Activated T-helper 9 cell treated with anti-CD3 and anti-CD28 coated beads, Interleukin-2, amount 50 U/mL, for 16 hours (primary cell): ENCODE measurements around the gene TBC1D1.
"Not testable (repeated sequence)": the region's sequence is repeated elsewhere in the genome, so short reads cannot be mapped to it uniquely, and the experiment has no call there.

ENCODE experiments used
- DNase-seq: peaks from one replicate; pipeline ENCODE4 v3.0.0-alpha.2; 2020; ENCODE audit warnings: low read depth

The TBC1D1 gene

DNA sequence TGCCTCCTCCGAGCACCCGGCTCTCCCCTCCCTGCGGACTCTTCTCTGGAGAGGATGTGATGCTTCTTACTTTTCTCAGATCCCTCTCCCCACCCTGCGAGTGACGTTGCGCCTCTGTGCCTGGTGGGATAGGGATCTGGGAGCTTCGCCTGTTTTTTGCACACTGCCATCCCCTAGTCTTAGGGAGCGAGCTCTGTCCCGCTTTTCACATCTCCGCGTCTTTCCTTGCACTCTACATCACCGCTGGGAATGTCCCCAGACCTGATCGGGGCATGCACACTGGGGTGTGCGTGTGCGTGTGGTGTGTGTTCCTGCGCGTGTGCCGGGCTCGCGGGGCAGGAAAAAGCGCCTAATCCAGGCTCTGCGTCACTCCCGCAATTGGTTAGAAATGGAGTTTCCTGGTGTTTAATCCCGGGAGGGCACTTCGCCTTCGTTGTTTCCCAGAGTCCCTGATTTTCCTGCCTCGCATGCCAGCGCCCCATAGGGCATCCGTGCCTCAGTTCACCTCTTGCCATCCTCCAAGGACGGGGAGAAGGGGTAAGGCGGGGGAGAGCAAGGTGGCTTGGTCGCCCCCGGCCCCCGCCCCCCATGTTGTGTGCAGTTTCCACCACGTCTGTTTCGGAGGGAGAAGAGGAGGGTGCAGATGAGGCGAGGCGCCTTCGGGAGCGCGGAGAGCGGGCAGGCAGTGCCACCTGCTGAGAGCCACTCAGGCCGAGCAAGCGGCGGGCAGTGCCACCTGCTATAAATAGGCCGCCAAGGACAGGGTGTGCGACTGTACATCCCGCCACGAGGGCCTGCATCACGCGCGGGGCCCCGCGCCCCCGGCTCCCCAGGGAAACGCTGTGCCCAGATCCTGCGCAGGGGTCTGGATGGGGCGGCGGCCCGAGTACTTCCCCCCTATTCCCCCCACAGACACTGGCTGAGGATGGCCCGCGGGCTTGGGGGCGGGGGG, 759 bp upstream of the TBC1D1 start:
- peak; percentile 3 for DNase-seq

DNA sequence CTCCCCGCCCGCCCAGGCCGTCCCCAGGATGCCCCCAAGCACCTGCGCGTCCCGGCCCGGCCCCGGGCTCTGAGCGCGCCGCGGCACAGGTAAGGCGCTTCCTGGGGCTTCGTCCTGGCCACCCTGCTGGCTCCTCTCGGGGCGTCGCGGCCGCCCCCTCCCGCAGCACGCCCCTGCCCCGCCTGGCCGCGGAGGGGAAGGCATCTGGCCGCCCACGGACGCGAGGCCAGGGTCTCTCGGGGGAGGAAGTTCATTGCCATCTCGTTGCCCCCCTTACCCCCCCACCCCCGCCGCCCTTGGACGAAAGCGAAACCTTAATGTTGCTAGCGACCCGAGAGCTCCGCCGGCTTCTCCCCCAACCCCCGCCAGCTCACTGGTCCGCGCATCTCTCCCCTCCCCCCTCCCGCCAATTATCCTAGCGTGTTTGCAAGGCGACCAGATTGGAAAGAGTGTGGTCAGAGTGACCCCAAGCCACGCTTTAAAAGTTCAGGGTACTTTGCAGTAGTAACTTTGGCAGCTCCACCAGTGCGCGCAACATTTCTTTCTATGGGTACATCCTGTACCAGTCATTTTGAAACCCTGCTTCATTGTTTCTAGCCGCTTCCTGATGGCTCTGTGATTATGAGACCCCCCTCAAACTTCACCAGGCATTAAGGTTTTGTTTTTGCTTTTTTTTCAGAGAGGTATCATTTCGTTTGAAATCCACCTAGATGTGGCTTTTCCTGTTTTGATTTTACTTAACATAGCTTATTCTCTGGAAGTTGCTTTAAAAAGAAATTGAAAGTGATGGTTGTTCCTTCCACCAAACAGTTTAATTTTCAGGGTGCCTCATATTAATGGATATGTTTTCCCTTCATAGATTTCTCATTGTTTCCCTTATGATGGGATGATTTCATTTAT, 626 bp downstream of the TBC1D1 start:
- DNase-seq = peak; percentile 46

DNA sequence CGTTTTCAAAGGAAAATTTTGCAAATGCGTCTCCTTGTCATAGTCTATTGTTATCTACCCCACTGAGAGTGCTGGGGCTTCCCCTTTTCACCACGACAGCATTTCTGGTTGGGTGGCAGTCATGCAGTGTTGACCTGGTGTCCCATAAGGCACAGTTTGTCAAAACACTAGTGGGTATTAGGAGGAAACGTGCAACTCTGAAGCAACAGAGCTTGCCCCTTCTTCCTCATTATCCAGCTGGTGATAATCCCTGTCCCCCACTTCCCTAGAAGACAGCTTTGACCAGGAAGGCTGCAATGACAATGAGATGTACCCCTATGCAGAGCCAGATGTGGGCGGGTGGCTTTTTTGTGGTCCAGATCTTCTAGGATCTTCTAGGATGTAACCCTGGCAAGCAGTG, 1.8 kb downstream of the TBC1D1 start:
- DNase-seq = peak; percentile 28

DNA sequence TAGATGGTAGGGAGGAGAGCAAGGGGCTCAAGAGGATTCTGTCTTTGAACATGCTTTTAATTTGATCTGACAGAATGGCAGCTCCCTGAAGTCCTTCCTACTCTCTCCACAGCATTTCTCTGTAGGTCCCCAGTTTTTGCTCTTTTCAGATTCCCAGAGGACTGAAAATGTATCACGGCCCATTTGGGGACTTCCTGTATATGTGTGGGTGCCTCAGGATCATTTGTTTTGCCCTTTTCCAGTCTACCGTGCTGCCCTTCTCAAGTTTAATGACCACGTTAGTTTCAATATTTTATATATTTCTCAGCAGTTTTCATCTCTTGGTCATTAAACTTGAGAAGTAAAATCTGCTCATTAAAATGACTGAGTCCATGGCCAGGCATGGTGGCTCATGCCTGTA, 2.3 kb downstream of the TBC1D1 start:
- no peak for DNase-seq

DNA sequence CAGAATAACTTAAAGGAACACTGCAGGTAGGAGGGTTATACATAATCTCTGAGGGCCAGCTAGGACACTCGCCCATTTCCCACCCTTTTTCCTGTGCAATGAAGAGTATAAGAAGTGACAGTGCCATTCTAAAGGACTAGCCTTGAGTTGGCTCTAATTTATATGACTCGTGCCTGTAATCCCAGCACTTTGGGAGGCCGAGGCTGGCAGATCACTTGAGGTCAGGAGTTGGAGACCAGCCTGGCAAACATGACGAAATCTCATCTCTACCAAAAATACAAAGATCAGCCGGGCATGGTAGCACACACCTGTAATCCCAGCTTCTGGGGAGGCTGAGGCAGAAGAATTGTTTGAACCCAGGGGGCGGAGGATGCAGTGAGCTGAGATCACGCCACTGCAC, 4.4 kb downstream of the TBC1D1 start:
- DNase-seq = no peak

DNA sequence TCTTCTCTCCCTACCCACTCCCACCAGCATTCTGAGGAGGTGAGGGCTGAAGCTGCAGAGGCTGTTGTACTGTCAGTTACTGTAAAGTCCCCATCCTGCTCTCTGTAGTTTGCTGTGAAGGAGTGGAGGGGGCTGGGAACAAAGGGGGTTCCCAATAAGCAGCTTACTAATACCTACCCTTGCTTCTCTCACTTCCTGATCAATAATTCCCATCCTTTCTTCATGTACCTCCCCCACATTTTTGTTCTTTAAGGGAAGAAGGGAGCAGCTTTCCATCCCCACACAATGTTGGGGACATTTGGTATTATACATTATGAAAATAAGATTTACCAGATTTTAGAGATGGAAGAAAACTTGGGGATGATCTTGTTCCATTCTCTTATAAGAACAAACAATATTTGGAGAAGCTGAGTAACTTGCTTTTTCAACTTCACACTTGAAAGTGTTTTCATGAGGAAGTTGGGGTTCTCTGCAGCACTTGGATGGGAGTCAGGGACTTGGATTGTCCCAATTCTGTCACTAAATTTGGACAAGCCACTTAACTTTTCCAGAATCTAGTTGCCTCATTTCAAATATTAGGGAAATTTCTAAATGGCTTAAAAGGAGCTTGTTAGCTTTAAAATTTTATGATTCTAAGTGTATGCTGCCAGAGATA, 5.4 kb downstream of the TBC1D1 start:
- DNase-seq = no peak

DNA sequence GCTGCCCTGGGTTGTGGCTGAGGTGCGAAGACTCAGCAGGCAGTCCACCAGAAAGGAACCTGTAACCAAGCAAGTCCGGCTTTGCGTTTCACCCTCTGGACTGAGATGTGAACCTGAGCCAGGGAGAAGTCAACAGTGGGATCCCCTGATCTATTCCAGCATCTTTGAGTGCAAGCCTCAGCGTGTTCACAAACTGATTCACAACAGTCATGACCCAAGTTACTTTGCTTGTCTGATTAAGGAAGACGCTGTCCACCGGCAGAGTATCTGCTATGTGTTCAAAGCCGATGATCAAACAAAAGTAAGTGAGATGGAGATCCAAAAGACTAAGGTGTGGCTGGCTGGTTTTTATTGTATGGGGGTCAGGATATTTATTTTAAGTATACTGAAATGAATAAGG, 11.3 kb downstream of the TBC1D1 start:
- DNase-seq = no peak

DNA sequence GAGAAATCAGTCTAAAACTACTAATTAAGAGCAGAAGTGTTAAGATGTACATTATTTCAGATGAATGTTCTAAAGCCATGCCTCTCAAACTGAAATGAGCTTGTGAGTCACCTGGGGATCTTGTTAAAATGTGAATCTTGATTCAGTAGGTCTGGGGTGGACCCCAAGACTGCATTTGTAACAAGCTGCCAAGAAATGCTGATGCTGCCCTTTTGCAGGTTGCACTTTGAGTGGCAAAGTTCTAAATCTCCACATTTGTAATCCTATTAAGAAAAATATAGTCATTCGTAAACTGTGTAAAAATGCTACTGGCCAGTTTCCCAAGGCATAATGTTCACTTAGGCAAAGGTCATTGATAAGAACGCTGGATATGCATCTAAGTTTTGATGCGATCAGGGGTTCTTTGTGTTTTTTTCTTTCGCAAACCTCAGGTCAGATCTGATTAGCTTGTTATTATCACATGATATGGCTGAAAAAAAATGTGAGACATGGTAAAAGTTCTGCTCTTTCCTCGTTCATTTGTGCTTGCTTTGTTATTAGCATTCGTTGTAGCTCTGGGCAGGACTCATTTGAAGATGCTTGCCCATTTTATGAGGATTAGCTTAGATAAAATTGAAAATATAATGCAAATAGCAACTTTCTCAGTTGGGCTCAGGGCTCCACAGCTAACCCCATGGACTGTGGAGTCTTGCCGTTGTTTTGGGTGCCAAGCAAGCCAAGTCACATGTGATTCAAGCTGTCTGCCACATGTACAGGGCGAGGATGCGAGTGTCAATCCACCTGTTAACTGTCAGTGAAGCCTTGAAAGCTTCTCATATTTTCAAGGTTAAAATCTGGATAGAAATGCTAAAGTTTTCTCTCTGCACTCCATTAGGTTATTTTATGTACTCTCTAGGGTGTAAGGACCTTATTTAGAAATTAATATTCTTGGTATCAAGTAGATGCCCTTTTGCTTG, 12.1 kb downstream of the TBC1D1 start:
- no peak for DNase-seq

DNA sequence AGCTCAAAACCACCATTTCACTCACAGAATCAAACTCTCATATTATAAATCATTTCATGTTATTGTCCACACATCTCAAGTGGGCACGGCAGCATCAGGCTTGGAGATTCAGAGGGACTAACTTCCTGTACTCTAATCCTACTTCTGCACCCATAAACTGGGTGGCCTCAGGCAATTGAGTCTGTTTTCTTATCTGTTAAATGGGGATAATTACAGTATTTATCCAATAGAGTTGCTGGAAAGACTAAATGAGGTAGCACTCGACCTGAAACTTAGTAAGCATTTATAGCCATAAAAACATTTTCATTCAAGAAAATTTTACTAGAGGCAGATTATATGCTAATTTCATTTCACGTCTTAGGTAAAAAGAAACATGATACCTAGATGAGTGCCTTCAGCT, 13.0 kb downstream of the TBC1D1 start:
- DNase-seq = no peak

DNA sequence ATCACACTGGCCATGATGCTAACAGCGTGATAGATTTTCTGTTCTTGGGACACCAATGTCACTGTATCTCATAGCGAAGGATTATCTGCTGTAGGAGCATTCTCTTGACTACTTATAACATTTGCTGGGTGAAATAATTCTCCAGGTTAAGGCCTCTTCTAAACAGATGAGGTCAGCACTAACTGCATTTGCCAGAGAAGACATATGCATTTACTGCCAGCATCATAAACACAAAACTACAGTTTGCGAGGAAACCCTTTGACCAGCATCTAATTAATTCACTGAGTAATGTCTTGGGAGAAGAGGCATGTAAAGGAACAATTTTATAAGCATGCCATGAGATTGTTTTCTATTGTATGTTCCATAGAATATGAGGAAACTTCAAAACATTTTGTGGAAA, 13.9 kb downstream of the TBC1D1 start:
- DNase-seq = no peak

DNA sequence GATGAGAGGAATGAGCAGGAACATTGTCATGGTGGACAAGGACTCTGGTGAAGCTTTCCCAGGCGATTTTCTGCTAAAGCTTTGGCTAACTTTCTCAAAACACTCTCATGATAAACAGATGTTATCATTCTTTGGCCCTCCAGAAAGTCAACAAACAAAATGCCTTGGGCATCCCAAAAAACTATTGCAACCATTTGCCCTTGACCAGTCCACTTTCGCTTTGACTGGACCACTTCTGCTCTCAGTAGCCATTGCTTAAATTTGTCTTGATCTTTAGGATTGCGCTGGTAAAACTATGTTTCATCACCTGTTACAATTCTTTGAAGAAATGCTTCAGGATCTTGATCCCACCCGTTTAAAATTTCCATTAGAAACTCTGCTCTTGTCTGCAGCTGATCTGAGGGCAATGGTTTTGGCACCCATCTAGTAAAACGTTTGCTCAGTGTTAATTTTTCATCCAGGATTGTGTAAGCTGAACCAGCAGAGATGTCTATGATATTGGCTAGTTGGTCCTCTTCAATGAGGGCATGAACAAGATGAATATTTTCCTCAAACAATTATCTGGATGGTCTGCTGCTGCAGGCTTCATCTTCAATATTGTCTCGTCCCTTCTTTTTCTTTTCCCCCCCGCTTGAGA, 14.8 kb downstream of the TBC1D1 start:
- DNase-seq = no peak

DNA sequence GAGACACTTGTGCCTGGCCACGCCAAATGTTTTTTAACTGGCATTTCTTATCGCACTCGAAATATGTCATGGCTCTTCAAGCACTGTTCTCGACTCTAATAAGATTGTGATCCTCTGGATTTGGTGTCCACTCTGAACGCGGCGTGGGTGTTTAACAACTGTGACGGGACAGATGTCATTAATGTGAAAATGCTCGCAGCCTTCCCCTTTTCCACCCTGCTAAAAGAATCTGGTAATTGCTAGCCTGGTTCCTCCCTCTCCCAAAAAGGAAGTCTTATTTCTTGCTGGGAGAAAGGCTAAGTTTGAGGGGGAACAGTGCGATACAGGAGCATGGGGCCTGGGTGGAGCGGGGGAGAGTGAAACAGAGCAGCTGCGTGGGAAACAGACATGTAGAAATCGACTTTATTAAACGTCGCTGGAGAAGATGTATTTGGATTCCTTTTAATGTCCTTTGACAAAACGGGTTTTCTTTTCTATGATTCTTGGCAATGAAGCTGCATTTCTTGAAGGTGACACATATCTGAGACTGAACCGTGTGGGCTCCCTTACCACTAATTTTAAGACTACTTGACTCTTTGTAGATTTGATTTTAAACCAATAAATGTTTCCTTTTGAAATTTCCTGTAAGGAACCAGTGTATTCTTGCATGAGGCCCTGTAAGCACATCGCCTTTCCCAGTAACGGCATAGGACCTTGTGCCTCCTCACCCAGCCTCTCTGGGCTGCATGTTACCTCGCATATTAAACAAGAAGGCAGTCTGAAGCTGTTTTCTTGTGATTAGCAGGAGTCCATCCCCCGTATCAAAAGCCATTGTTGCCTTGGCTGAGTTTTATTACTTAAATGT, 17.8 kb downstream of the TBC1D1 start:
- DNase-seq = no peak

DNA sequence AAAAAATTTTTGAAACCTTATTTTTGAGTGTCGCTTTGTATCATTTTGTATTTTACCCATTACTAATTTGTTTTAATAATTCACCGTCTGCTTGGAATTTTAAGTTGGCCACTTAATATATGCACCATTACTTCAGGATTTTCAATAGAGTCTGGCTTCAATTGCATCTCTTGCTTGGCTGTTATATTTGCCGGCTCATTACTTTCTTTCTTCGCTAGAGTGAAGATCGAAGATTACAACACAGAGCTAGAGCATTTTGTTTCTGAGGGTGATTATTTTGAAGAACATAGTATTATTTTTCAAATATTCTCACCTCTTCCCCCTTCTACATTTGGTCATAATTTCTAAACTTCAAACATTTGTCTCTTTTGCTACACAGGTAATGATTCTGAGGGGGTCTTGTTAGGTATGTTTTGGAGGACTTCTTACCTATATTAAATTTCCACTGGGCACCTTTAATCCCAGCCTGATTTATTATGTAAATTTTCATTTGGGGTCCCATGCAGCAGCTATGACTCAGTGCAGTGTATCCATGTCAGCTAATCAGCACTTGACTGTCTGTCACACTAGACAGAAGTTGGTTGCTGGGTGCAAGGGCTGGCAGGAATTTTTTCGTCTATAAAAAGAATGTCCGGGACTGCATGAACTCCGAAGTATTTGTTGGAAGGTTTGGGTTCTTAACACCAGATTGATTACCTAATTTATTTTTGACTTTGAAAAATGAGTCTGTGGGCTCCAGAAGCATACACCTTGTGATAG, 18.6 kb downstream of the TBC1D1 start:
- no peak for DNase-seq

DNA sequence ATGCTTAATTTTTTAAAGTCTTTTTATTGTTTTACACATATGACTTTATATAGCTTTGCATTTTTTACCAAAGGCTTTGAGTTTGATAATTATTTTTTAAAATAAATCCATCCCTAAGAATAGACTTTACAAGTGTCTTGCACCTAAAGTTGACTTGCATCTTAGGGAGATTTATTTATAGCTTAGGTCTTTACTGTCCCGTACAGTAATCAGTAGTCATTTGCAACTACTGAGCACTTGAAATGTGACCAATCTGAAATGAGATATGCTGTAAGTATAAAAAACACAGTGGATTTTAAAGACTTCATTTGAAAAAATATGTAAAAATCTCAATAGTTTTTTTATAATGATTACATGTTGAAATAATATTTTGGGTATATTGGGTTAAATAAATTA, 19.2 kb downstream of the TBC1D1 start:
- DNase-seq = no peak

DNA sequence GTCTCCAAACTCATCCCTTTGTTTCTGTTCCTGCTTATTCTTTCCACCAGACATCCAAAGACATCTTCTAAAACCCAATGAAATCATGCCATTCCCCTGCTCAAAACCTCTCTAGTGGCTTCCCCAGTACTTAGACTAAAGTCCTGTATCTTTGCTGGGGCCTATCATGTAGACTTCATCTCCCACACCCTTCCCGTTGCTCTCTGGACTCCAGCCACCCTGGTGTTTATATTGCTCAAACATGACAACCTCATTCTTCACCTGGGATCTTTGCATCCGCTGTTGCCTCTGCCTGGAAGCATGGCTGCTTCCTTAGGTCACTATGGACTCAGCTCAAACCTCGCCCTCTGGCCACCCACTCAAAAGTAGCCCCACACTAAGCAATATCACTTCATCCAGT, 23.7 kb downstream of the TBC1D1 start:
- DNase-seq = no peak

DNA sequence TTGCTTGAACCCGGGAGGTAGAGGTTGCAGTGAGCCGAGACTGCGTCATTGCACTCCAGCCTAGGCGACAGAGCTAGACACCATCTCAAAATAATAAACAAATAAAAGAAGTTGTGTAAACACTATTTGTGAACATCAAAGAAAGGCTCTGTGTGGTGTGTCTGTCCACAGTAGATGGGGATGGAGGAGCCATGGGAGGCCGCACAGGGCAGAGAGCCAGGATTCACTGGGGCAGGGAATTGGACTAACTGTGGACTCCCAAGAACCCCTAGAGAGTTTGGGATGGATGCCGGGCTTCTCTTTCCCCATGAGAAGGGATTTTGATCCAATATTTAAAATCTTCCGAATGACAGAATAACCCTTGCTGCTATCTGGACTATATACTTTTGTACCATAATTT, 26.5 kb downstream of the TBC1D1 start:
- DNase-seq = no peak

DNA sequence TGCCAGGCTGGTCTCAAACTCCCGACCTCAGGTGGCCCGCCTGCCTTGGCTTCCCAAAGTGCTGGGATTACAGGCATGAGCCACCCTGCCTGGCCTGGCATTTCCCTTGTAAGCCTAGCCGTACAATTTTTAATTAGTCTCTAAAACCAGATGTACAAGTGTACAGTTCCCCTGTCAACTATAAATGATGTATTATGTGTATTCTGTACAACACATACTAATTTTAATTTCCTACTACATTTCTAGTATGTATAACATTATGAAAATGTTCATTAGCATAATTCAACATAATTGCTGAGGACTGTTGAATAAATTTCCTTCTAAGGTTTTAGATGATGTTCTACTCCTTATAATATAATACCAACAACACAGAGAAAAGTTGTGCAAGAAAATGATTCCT, 27.8 kb downstream of the TBC1D1 start:
- DNase-seq = no peak

DNA sequence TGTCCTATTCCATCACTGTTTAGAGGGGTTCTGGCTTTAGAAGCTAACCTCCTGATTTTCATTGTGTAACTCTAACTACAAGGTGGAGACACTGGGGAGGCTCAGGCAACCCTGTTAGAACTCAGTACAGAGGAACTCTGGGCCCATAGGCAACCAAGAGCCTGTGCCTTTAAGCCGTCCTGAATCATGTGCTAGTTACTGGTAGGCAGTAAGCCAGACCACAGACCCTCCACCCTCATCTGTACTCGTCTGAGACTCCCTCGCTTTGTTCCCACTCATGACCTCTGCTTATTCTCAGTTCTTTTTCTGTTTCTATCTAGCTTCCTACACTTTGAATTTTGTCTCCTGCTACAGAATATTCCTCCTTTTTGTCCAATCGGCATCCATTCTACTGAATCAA, 31.4 kb downstream of the TBC1D1 start:
- DNase-seq = no peak

DNA sequence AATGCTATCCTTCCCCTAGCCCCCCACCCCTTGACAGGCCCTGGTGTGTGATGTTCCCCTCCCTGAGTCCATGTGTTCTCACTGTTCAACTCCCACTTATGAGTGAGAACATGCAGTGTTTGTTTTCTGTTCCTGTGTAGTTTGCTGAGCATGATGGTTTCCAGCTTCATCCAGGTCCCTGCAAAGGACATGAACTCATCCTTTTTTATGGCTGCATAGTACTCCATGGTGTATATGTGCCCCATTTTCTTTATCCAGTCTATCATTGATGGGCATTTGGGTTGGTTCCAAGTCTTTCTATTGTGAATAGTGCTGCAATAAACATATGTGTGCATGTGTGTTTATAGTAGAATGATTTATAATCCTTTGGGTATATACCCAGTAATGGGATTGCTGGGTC, 32.2 kb downstream of the TBC1D1 start:
- DNase-seq = not testable (repeated sequence)
